ENCODE results near the gene FAM170A. TPM values are rescaled to one million over a fixed set of nuclear protein-coding genes. Genes with fewer than 3 reads are reported as not detected.

Gene FAM170A
- total RNA-seq, 3 donors from 2014 or later (not counting 1 experiment from before 2014, with no cell fraction given) = not detected

DNA sequence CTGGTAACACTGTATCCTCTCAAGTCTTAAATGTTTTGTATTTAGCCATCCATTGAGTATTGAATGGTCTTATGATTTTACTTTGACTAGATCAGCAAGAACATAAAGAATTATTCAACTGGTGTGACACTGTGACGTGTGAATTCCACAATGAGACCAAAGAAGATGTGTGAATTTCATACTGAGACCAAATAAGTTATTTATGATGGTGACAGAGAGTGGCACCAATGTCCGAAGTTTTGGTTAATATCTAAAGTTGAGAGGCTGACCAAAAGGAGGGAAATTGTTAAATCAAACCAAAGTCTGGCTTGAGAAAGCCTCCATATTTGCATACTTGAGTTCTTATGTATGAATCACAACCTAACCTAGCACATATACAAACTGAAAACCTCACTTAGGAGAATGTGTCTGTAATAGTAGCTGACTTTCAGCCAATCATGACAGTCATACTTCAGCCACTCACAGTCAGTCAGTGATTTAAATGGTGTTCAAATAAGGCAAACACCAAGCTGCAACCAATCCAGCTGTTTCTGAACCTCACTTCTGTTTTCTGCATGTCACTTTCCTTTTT is 31.5 kb upstream of the FAM170A start:
- Histone ChIP-seq H3K9me3 (ENCODE audit: control insufficient read depth, insufficient read depth, low read length) (no peaks in the 10 kb centered on the region), H3K36me3 (ENCODE audit: control insufficient read depth, insufficient read depth, low read length) (no peaks in the 10 kb centered on the region), H3K4me1 (ENCODE audit: control insufficient read depth, insufficient read depth, low read length) (no peaks in the 10 kb centered on the region), H3K27me3 (ENCODE audit: control insufficient read depth, insufficient read depth, low read length) (no peaks in the 10 kb centered on the region), H3K4me3 (ENCODE audit: low read length) (no peak overlapping the region), H3K27ac (ENCODE audit: low read length) (no peak overlapping the region)
- WGBS (ENCODE audit: insufficient coverage) = 74% methylated on average over 2 of the region's 2 CpGs
- intact Hi-C loops (cut with micrococcal nuclease) = no loop called here
- H3K4me3 Mint-ChIP-seq = no peak overlapping the region
- no peaks in the 10 kb centered on the region for H3K27me3 Mint-ChIP-seq (ENCODE audit: low read depth in 2 of 2)
- H3K4me1 Mint-ChIP-seq = no peaks in the 10 kb centered on the region
- no peak for DNase-seq
- TF ChIP-seq, protein P1, sequence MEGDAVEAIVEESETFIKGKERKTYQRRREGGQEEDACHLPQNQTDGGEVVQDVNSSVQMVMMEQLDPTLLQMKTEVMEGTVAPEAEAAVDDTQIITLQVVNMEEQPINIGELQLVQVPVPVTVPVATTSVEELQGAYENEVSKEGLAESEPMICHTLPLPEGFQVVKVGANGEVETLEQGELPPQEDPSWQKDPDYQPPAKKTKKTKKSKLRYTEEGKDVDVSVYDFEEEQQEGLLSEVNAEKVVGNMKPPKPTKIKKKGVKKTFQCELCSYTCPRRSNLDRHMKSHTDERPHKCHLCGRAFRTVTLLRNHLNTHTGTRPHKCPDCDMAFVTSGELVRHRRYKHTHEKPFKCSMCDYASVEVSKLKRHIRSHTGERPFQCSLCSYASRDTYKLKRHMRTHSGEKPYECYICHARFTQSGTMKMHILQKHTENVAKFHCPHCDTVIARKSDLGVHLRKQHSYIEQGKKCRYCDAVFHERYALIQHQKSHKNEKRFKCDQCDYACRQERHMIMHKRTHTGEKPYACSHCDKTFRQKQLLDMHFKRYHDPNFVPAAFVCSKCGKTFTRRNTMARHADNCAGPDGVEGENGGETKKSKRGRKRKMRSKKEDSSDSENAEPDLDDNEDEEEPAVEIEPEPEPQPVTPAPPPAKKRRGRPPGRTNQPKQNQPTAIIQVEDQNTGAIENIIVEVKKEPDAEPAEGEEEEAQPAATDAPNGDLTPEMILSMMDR (IDR thresholded peaks at IDR 0.05) = no peak
- no peak overlapping the region for H3K27ac Mint-ChIP-seq
- no peak for ATAC-seq
- H3K9me3 Mint-ChIP-seq = peaks cover 3 to 4% of the 10 kb centered on the region in 2 donors
- no peaks in the 10 kb centered on the region for H3K36me3 Mint-ChIP-seq

- H3K27me3 ChIP-seq (ENCODE audit: control insufficient read depth, insufficient read depth, low read length) = peaks cover 2% of the 10 kb centered on the region
- no peaks in the 10 kb centered on the region for H3K4me1 Mint-ChIP-seq
- H3K4me1 ChIP-seq (ENCODE audit: control insufficient read depth, insufficient read depth, low read length) = no peaks in the 10 kb centered on the region
- H3K36me3 ChIP-seq (ENCODE audit: control insufficient read depth, insufficient read depth, low read length) = no peaks in the 10 kb centered on the region
- no peak overlapping the region for H3K27ac Mint-ChIP-seq
- H3K36me3 Mint-ChIP-seq = no peaks in the 10 kb centered on the region
- no peak for ATAC-seq
- no peaks in the 10 kb centered on the region for H3K27me3 Mint-ChIP-seq (ENCODE audit: low read depth in 2 of 2)
- no peak overlapping the region for H3K4me3 ChIP-seq (ENCODE audit: low read length)
- no peak overlapping the region for H3K27ac ChIP-seq (ENCODE audit: low read length)
- TF ChIP-seq, protein P1 (IDR thresholded peaks at IDR 0.05) = no peak
- intact Hi-C loops (cut with micrococcal nuclease) = no loop called here
- DNase-seq = no peak
- H3K9me3 ChIP-seq (ENCODE audit: control insufficient read depth, insufficient read depth, low read length) = no peaks in the 10 kb centered on the region
- H3K4me3 Mint-ChIP-seq = no peak overlapping the region
- H3K9me3 Mint-ChIP-seq = peaks cover 0 to 2% of the 10 kb centered on the region in 2 donors
These were observed 15.4 kb upstream of the FAM170A start for GRCh38 chr5:119613937-119614336.

DNA sequence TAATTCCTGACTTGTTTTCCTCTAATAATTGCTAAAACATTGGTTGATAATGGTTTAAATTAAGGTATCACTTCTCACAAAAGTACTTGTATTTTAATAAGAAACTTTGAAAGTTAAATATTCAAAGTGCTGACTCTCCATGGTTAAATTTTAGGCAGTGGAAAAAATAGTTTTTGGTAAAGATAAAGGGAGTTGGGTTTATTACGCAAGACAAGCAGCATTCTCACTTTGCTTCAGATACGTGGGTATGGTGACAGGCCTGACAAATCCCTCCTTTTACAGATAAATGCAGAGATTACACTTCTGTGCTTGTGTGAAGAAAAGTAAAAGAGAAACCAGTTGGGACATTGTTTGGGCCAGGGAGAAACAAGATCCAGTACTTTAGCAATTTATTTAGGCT is 14.5 kb upstream of the FAM170A start:
- Mint-ChIP-seq H3K9me3 (no peaks in the 10 kb centered on the region), H3K36me3 (no peaks in the 10 kb centered on the region), H3K4me3 (no peak overlapping the region), H3K27me3 (ENCODE audit: low read depth in 2 of 2) (no peaks in the 10 kb centered on the region), H3K27ac (no peak overlapping the region), H3K4me1 (no peaks in the 10 kb centered on the region)
- Histone ChIP-seq H3K4me1 (ENCODE audit: control insufficient read depth, insufficient read depth, low read length) (no peaks in the 10 kb centered on the region), H3K4me3 (ENCODE audit: low read length) (no peak overlapping the region), H3K27me3 (ENCODE audit: control insufficient read depth, insufficient read depth, low read length) (peaks cover 2% of the 10 kb centered on the region), H3K27ac (ENCODE audit: low read length) (no peak overlapping the region), H3K9me3 (ENCODE audit: control insufficient read depth, insufficient read depth, low read length) (no peaks in the 10 kb centered on the region), H3K36me3 (ENCODE audit: control insufficient read depth, insufficient read depth, low read length) (no peaks in the 10 kb centered on the region)
- WGBS (ENCODE audit: insufficient coverage) = 60% methylated on average over 2 of the region's 2 CpGs
- ATAC-seq (no peak), DNase-seq (no peak)
- intact Hi-C loops (cut with micrococcal nuclease) = no loop called here
- TF ChIP-seq, protein P1 (IDR thresholded peaks at IDR 0.05) = no peak

- Mint-ChIP-seq H3K4me3 (no peak overlapping the region), H3K4me1 (no peaks in the 10 kb centered on the region), H3K36me3 (no peaks in the 10 kb centered on the region), H3K27me3 (ENCODE audit: low read depth in 2 of 2) (no peaks in the 10 kb centered on the region), H3K9me3 (peaks cover 8 to 20% of the 10 kb centered on the region in 2 donors), H3K27ac (no peak overlapping the region)
- DNase-seq (no peak), ATAC-seq (no peak)
- Histone ChIP-seq H3K27me3 (ENCODE audit: control insufficient read depth, insufficient read depth, low read length) (no peaks in the 10 kb centered on the region), H3K36me3 (ENCODE audit: control insufficient read depth, insufficient read depth, low read length) (no peaks in the 10 kb centered on the region), H3K4me3 (ENCODE audit: low read length) (no peak overlapping the region), H3K27ac (ENCODE audit: low read length) (no peak overlapping the region), H3K4me1 (ENCODE audit: control insufficient read depth, insufficient read depth, low read length) (no peaks in the 10 kb centered on the region), H3K9me3 (ENCODE audit: control insufficient read depth, insufficient read depth, low read length) (no peaks in the 10 kb centered on the region)
- 57% methylated on average over 1 of the region's 2 CpGs for WGBS (ENCODE audit: insufficient coverage)
- TF ChIP-seq, protein P1 (IDR thresholded peaks at IDR 0.05) = no peak
- intact Hi-C loops (cut with micrococcal nuclease) = no loop called here
These were observed 3.3 kb upstream of the FAM170A start for GRCh38 chr5:119626086-119626485.
